ENCODE results near the gene FLCN.

The FLCN gene

GRCh38 chr17:17164156-17164555 lies 72.8 kb downstream of the FLCN start:
- DNase-seq: no peak

Measured in NCI-H226 (cell line).